Thymus (tissue), 11 donors: ENCODE measurements around the gene MFSD2A. TPM values are rescaled to one million over a fixed set of nuclear protein-coding genes. Genes with fewer than 3 reads are reported as not detected.
A peak's percentile ranks its signal among the peaks of the same experiment; 100 is the strongest.
"Not testable (repeated sequence)": the region's sequence is repeated elsewhere in the genome, so short reads cannot be mapped to it uniquely, and the experiment has no call there.

Experiments used
- DNase-seq, 9 donors: peaks; one replicate each; pipeline ENCODE4 v3.0.0-alpha.2; 2013; ENCODE audit warnings: low spot score in 9 of 9, low read depth in 6 of 9, missing footprints in 1 of 9
- H3K27ac ChIP-seq, 2 donors: one replicate each; pipeline ENCODE4 v1.5.1; 2013; ENCODE audit warnings: control low read depth in 1 of 2, low read depth in 1 of 2, low read length in 1 of 2, mild to moderate bottlenecking in 1 of 2, moderate library complexity in 1 of 2
- H3K27me3 ChIP-seq, 2 donors: one replicate each; pipeline ENCODE4 v1.5.1; 2013; ENCODE audit warnings: low read length in 1 of 2; ENCODE audit not compliant: control insufficient read depth in 2 of 2, insufficient read depth in 1 of 2
- H3K36me3 ChIP-seq, 2 donors: one replicate each; pipeline ENCODE4 v1.5.1; 2013; ENCODE audit warnings: low read length in 1 of 2, mild to moderate bottlenecking in 1 of 2, moderate library complexity in 1 of 2; ENCODE audit not compliant: control insufficient read depth in 2 of 2, insufficient read depth in 2 of 2
- H3K4me1 ChIP-seq, 2 donors: one replicate each; pipeline ENCODE4 v1.5.1; 2013; ENCODE audit warnings: low read length in 2 of 2; ENCODE audit not compliant: control insufficient read depth in 2 of 2, insufficient read depth in 2 of 2
- H3K4me3 ChIP-seq, 2 donors: one replicate each; pipeline ENCODE4 v1.5.1; 2013; ENCODE audit warnings: low read length in 2 of 2, control low read depth in 1 of 2, mild to moderate bottlenecking in 1 of 2
- H3K9me3 ChIP-seq, 2 donors: one replicate each; pipeline ENCODE4 v1.5.1; 2013; ENCODE audit warnings: low read length in 1 of 2, mild to moderate bottlenecking in 1 of 2; ENCODE audit not compliant: control insufficient read depth in 2 of 2, insufficient read depth in 1 of 2
- WGBS: extraction: QIAGEN DNeasy Blood & Tissue Kit; methylation state at CpG from one replicate; pipeline ENCODE4 v1.1.7; 2013; 5-methylcytosine and 5-hydroxymethylcytosine counted together
- polyA plus RNA-seq: library from polyadenylated mRNA; stranded (reverse); fragments of 200-250 nt; gene quantifications from one replicate; pipeline ENCODE4 v1.2.3, GENCODE V29; 2013
- total RNA-seq: library from RNA; stranded (reverse); fragments of 120-200 nt; gene quantifications from one replicate; pipeline ENCODE4 v1.2.4, GENCODE V29; 2013
- donor health status: healthy.

Gene MFSD2A
- total and polyA plus RNA-seq, 2 donors = 2.3 to 2.9 TPM

- WGBS = 82% methylated on average over 10 of the region's 10 CpGs
- no peaks in the 10 kb centered on the region for H3K9me3 ChIP-seq
- H3K36me3 ChIP-seq = no peaks in the 10 kb centered on the region
- no peaks in the 10 kb centered on the region for H3K27me3 ChIP-seq
- no peak overlapping the region for H3K27ac ChIP-seq
- DNase-seq = peak in 1 of 9 donors; percentile 28
- no peak overlapping the region for H3K4me3 ChIP-seq
- H3K4me1 ChIP-seq = no peaks in the 10 kb centered on the region
Observed at GRCh38 chr1:40003156-40004093, 48.5 kb downstream of the MFSD2A start.

GRCh38 chr1:40004857-40005256, 49.9 kb downstream of the MFSD2A start:
- DNase-seq = no peak
- no peaks in the 10 kb centered on the region for H3K27me3 ChIP-seq
- no peaks in the 10 kb centered on the region for H3K36me3 ChIP-seq
- H3K9me3 ChIP-seq = no peaks in the 10 kb centered on the region
- no peaks in the 10 kb centered on the region for H3K4me1 ChIP-seq
- 90% methylated on average over 2 of the region's 2 CpGs for WGBS
- H3K4me3 ChIP-seq = no peak overlapping the region
- no peak overlapping the region for H3K27ac ChIP-seq

GRCh38 chr1:40007481-40008034, 52.6 kb downstream of the MFSD2A start:
- not testable (repeated sequence) for H3K27ac ChIP-seq, H3K9me3 ChIP-seq

GRCh38 chr1:40011198-40011597, 56.3 kb downstream of the MFSD2A start:
- no peak overlapping the region for H3K4me3 ChIP-seq
- no peaks in the 10 kb centered on the region for H3K27me3 ChIP-seq
- no peak overlapping the region for H3K27ac ChIP-seq
- no peaks in the 10 kb centered on the region for H3K36me3 ChIP-seq
- no peaks in the 10 kb centered on the region for H3K9me3 ChIP-seq
- H3K4me1 ChIP-seq = no peaks in the 10 kb centered on the region
- DNase-seq = no peak
- 96% methylated on average over 3 of the region's 3 CpGs for WGBS

More at GRCh38 chr1:40007481-40008034, 52.6 kb downstream of the MFSD2A start:
- H3K4me3 ChIP-seq, H3K4me1 ChIP-seq, H3K27me3 ChIP-seq, DNase-seq, H3K36me3 ChIP-seq: not testable (repeated sequence)
- 97% methylated on average over 3 of the region's 3 CpGs for WGBS

GRCh38 chr1:40014253-40014706, 59.3 kb downstream of the MFSD2A start:
- Histone ChIP-seq H3K4me1 (no peaks in the 10 kb centered on the region), H3K9me3 (no peaks in the 10 kb centered on the region), H3K27ac (no peak overlapping the region), H3K4me3 (no peak overlapping the region), H3K36me3 (no peaks in the 10 kb centered on the region), H3K27me3 (no peaks in the 10 kb centered on the region)
- DNase-seq = peak in 1 of 9 donors; percentile 30
- 81% methylated on average over 3 of the region's 3 CpGs for WGBS

GRCh38 chr1:40014812-40015594, 60.1 kb downstream of the MFSD2A start:
- Histone ChIP-seq H3K4me3 (no peak overlapping the region), H3K27ac (no peak overlapping the region), H3K4me1 (no peaks in the 10 kb centered on the region), H3K36me3 (no peaks in the 10 kb centered on the region), H3K27me3 (no peaks in the 10 kb centered on the region), H3K9me3 (no peaks in the 10 kb centered on the region)
- WGBS = 89% methylated on average over 10 of the region's 10 CpGs
- DNase-seq = no peak

- Histone ChIP-seq H3K4me1 (no peaks in the 10 kb centered on the region), H3K27ac (no peak overlapping the region), H3K36me3 (no peaks in the 10 kb centered on the region), H3K9me3 (peaks cover 0 to 3% of the 10 kb centered on the region in 2 donors), H3K27me3 (no peaks in the 10 kb centered on the region), H3K4me3 (no peak overlapping the region)
- DNase-seq = no peak
- WGBS = 95% methylated on average over 5 of the region's 5 CpGs
Observed at GRCh38 chr1:40017951-40018575, 63.1 kb downstream of the MFSD2A start.
